HepG2 (cell line): ENCODE data around the gene NRDC. TPM values are rescaled to one million over a fixed set of nuclear protein-coding genes. Genes with fewer than 3 reads are reported as not detected.

ENCODE experiments used
- ATAC-seq: fragments of 200-7000 bp; cut with Tn5 transposase; 3 replicates; pipeline ENCODE4 v1.9.1; 2020; ENCODE audit warnings: mild to moderate bottlenecking, moderate library complexity
- BruUV-seq: library from RNA; stranded (reverse); fragments of 400-500 nt; replicated peaks from 2 replicates; lab custom pipeline; 2021; lab: Mats Ljungman, UMichigan
- CTCF ChIA-PET: fragments of 300-600 bp; formaldehyde crosslinking; extraction: SDS; loops from one replicate; lab custom pipeline; 2021; ENCODE audit warnings: low total read pairs, inconsistent platforms, low intra/inter-chr PET ratio; lab: Yijun Ruan, JAX
- POLR2A ChIA-PET: fragments of 350-600 bp; sonication (Branson Sonifier 250); formaldehyde crosslinking; loops from one replicate; lab custom pipeline; 2020; ENCODE audit warnings: antibody characterized with exemption, inconsistent platforms; lab: Yijun Ruan, JAX
- DNase-seq: peaks from one replicate; pipeline ENCODE4 v3.0.0-alpha.2; 2015; ENCODE audit warnings: low spot score
- FAIRE-seq: peaks from 3 replicates; lab custom pipeline; 2011; peaks lifted over from hg19 to GRCh38; lab: Jason Lieb, UNC
- H2AFZ ChIP-seq: one replicate; pipeline ENCODE4 v1.6.1; 2011; ENCODE audit warnings: low read length, inconsistent platforms
- H3K27ac ChIP-seq: fragments of 300-600 bp; 3 replicates; pipeline ENCODE4 v1.8.0; 2011; ENCODE audit warnings: mixed run types, mild to moderate bottlenecking, mixed read lengths, low read length, inconsistent platforms; ENCODE audit not compliant: insufficient read depth; ENCODE audit errors: extremely low read length
- H3K27me3 ChIP-seq, 2 experiments: fragments of 200-600 bp in 1 of 2; 2 replicates in 1 of 2; 3 replicates in 1 of 2; pipeline versions ENCODE4 v1.6.0 to v1.8.0; 2011; ENCODE audit warnings: low read length in 2 of 2, mild to moderate bottlenecking in 2 of 2, moderate library complexity in 2 of 2, inconsistent platforms in 1 of 2; ENCODE audit not compliant: insufficient read depth in 2 of 2, control insufficient read depth in 1 of 2
- H3K36me3 ChIP-seq, 2 experiments: fragments of 200-600 bp in 1 of 2; replicated peaks in 1 of 2; 2 replicates in 1 of 2; 3 replicates in 1 of 2; pipeline versions ENCODE4 v1.5.1 to v1.8.0; 2011; ENCODE audit warnings: low read length in 2 of 2, inconsistent platforms in 1 of 2; ENCODE audit not compliant: insufficient read depth in 2 of 2, control insufficient read depth in 1 of 2
- H3K4me1 ChIP-seq: 2 replicates; pipeline ENCODE4 v1.5.1; 2012; ENCODE audit warnings: low read length, inconsistent platforms; ENCODE audit not compliant: insufficient read depth
- H3K4me2 ChIP-seq: 2 replicates; pipeline ENCODE4 v1.6.0; 2011; ENCODE audit warnings: low read depth, low read length, inconsistent platforms
- H3K4me3 ChIP-seq, 3 experiments: fragments of 200-600 bp in 1 of 3; sonication (generic), shearing (Covaris generic) in 1 of 3; replicated peaks in 1 of 3; 2 replicates each; pipeline ENCODE4 v1.5.1; 2011 to 2016; ENCODE audit warnings: low read length in 3 of 3, inconsistent platforms in 2 of 3, low read depth in 2 of 3, mild to moderate bottlenecking in 2 of 3, control low read depth in 1 of 3, mixed read lengths in 1 of 3; ENCODE audit not compliant: insufficient read depth in 1 of 3
- H3K79me2 ChIP-seq: one replicate; pipeline ENCODE4 v1.6.1; 2011; ENCODE audit warnings: low read length, inconsistent platforms; ENCODE audit not compliant: insufficient read depth
- H3K9ac ChIP-seq: 2 replicates; pipeline ENCODE4 v1.6.0; 2011; ENCODE audit warnings: mild to moderate bottlenecking, low read depth, low read length, inconsistent platforms; ENCODE audit not compliant: insufficient read depth
- H3K9me3 ChIP-seq: 2 replicates; pipeline ENCODE4 v1.5.1; 2012; ENCODE audit warnings: mild to moderate bottlenecking, low read length
- H4K20me1 ChIP-seq: 2 replicates; pipeline ENCODE4 v1.6.0; 2011; ENCODE audit warnings: inconsistent platforms, mild to moderate bottlenecking, low read length, moderate library complexity; ENCODE audit not compliant: insufficient read depth
- ARID2 ChIP-seq: sonication (generic); formaldehyde crosslinking; IDR thresholded peaks from 2 replicates; pipeline ENCODE4 v1.8.1; 2022; ENCODE audit warnings: mild to moderate bottlenecking, missing genetic modification reagents, borderline replicate concordance
- BHLHE40 ChIP-seq: IDR thresholded peaks from 2 replicates; pipeline ENCODE4 v1.6.1; 2011; ENCODE audit warnings: low read length, improper control_type of control experiment
- NONO ChIP-seq, 2 experiments: fragments of 450-650 bp in 1 of 2; sonication (generic) in 1 of 2; formaldehyde crosslinking in 1 of 2; IDR thresholded peaks in 1 of 2; conservative IDR thresholded peaks in 1 of 2; 2 replicates each; pipeline versions ENCODE4 v1.6.1 to v1.8.0; 2017 to 2022; ENCODE audit warnings: mild to moderate bottlenecking in 1 of 2, missing genetic modification reagents in 1 of 2, moderate library complexity in 1 of 2
- RARA ChIP-seq: IDR thresholded peaks from 2 replicates; pipeline ENCODE4 v1.6.1; 2016; ENCODE audit warnings: missing genetic modification reagents, missing compliant biosample characterization
- REPIN1 ChIP-seq: sonication (generic); formaldehyde crosslinking; IDR thresholded peaks from 2 replicates; pipeline ENCODE4 v1.8.0; 2022; ENCODE audit warnings: missing genetic modification reagents, low read depth, mild to moderate bottlenecking, borderline replicate concordance
- ZNF350 ChIP-seq: sonication (generic); formaldehyde crosslinking; IDR thresholded peaks from 2 replicates; pipeline ENCODE4 v1.4.0; 2020; ENCODE audit warnings: mild to moderate bottlenecking, low read depth, missing genetic modification reagents, borderline replicate concordance
- ZNF7 ChIP-seq: IDR thresholded peaks from 2 replicates; pipeline ENCODE4 v1.6.1; 2016; ENCODE audit warnings: missing biosample characterization, missing genetic modification reagents
- ZSCAN12 ChIP-seq: sonication (generic); formaldehyde crosslinking; IDR thresholded peaks from 2 replicates; pipeline ENCODE4 v1.9.0; 2021; ENCODE audit warnings: mild to moderate bottlenecking, missing genetic modification reagents
- WGBS: methylation state at CpG from one replicate; pipeline ENCODE4 v1.1.6; 2017; ENCODE audit warnings: low lambda C conversion rate; 5-methylcytosine and 5-hydroxymethylcytosine counted together
- in situ Hi-C: cut with HindIII; loops from 2 replicates; pipeline ENCODE4 v1.10.0; 2017; ENCODE audit warnings: low pct_unique_long_range_greater_than_20kb; ENCODE audit not compliant: extremely low pct_ligation_motif_present
- intact Hi-C: fragments of 100-400 bp; cut with micrococcal nuclease; formaldehyde crosslinking; loops from one replicate; pipeline ENCODE4 v1.10.0; 2022; ENCODE audit not compliant: unreplicated experiment
- polyA plus RNA-seq, 8 experiments: library from polyadenylated mRNA; depleted of rRNA in 3 of 8; stranded (reverse) in 7 of 8; unstranded in 1 of 8; fragments of >200 nt; fragmentation: Illumina TruSeq in 4 of 8; extraction: Trizol in 4 of 8; gene quantifications; 2 replicates each; pipeline versions ENCODE4 v1.2.1 to v1.2.3, GENCODE V29; 2011 to 2016; ENCODE audit warnings: low read depth in 4 of 8, missing spikeins in 1 of 8, mixed read lengths in 1 of 8; ENCODE audit not compliant: insufficient read depth in 1 of 8
- total RNA-seq, 5 experiments: library from RNA; depleted of rRNA; stranded (reverse); fragments of >200 nt; fragmentation: Illumina TruSeq; extraction: Trizol; gene quantifications; 2 replicates each; pipeline ENCODE4 v1.2.3, GENCODE V29; 2016; ENCODE audit warnings: low read depth in 1 of 5
- TF ChIP-seq, protein P1 (sequence below): sonication (generic); formaldehyde crosslinking; IDR thresholded peaks from 2 replicates; pipeline ENCODE4 v1.8.0; 2022; ENCODE audit warnings: mild to moderate bottlenecking, missing genetic modification reagents, moderate library complexity

Gene NRDC
- total and polyA plus RNA-seq, 2 of the 13 experiments (the other 11 are each of a cell fraction or from before 2014, with no cell fraction given) = 57.6 to 64.9 TPM

DNA sequence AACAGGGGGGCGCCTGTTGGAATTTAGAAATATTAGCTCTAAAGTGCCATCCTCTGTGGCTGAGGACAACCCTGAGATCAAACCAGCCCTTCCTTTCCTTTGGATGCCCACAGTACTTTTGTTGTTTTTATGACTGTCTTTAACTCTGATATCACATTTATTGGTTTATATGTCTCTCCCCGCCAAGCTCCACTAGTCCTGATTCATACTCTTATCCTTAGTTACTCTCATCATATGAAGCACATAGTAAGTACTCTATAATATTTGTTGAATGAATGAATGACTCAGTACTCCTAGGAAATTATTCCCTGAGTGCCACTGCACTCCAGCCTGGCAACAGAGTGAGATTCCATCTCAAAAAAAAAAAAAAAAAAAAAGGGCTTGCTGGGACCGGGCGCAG, 22.6 kb upstream of the NRDC start:
- no peaks in the 10 kb centered on the region for H3K9me3 ChIP-seq
- TF ChIP-seq ZNF350 (CRISPR knock-in tag) (no peak), ZNF7 (CRISPR knock-in tag) (no peak), ZSCAN12 (CRISPR knock-in tag) (no peak), NONO (IDR thresholded peaks at IDR 0.05) (no peak), NONO (CRISPR knock-in tag; conservative IDR thresholded peaks at IDR 0.05) (no peak), RARA (CRISPR knock-in tag) (no peak), REPIN1 (CRISPR knock-in tag) (no peak), ARID2 (CRISPR knock-in tag) (no peak), BHLHE40 (no peak)
- TF ChIP-seq, protein P1, sequence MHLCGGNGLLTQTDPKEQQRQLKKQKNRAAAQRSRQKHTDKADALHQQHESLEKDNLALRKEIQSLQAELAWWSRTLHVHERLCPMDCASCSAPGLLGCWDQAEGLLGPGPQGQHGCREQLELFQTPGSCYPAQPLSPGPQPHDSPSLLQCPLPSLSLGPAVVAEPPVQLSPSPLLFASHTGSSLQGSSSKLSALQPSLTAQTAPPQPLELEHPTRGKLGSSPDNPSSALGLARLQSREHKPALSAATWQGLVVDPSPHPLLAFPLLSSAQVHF = no peak
- DNase-seq = no peak
- H3K79me2 ChIP-seq = no peaks in the 10 kb centered on the region
- ChIA-PET POLR2A (no interaction called here), CTCF (no interaction called here)
- 53% methylated on average over 4 of the region's 4 CpGs for WGBS
- ATAC-seq = no peak
- H3K36me3 ChIP-seq = no peaks in the 10 kb centered on the region
- H2AFZ ChIP-seq = no peak overlapping the region
- in situ Hi-C loops (no loop called here), intact Hi-C loops (no loop called here)
- H4K20me1 ChIP-seq = no peaks in the 10 kb centered on the region
- peaks cover 0 to 13% of the 10 kb centered on the region in 2 experiments; a peak in 3 of 5 replicates for H3K27me3 ChIP-seq
- no peak overlapping the region for H3K4me3 ChIP-seq
- no peak overlapping the region for H3K9ac ChIP-seq
- FAIRE-seq = no peak
- no peak overlapping the region for H3K4me2 ChIP-seq
- 0 out of 2 replicates have a peak, but pooled peaks cover 7% of the 10 kb centered on the region for H3K4me1 ChIP-seq
- no peak overlapping the region for H3K27ac ChIP-seq
- no TSS peak for BruUV-seq
